Myometrial cell (primary cell): ENCODE results near the gene UBL5. TPM values are rescaled to one million over a fixed set of nuclear protein-coding genes. Genes with fewer than 3 reads are reported as not detected.

ENCODE experiments used
- total RNA-seq: library from RNA; depleted of rRNA; stranded (reverse); fragments of >200 nt; gene quantifications from 2 replicates; pipeline ENCODE4 v1.2.3, GENCODE V29; 2015

The UBL5 gene
- 682 and 785 TPM in 2 replicates for total RNA-seq

DNA sequence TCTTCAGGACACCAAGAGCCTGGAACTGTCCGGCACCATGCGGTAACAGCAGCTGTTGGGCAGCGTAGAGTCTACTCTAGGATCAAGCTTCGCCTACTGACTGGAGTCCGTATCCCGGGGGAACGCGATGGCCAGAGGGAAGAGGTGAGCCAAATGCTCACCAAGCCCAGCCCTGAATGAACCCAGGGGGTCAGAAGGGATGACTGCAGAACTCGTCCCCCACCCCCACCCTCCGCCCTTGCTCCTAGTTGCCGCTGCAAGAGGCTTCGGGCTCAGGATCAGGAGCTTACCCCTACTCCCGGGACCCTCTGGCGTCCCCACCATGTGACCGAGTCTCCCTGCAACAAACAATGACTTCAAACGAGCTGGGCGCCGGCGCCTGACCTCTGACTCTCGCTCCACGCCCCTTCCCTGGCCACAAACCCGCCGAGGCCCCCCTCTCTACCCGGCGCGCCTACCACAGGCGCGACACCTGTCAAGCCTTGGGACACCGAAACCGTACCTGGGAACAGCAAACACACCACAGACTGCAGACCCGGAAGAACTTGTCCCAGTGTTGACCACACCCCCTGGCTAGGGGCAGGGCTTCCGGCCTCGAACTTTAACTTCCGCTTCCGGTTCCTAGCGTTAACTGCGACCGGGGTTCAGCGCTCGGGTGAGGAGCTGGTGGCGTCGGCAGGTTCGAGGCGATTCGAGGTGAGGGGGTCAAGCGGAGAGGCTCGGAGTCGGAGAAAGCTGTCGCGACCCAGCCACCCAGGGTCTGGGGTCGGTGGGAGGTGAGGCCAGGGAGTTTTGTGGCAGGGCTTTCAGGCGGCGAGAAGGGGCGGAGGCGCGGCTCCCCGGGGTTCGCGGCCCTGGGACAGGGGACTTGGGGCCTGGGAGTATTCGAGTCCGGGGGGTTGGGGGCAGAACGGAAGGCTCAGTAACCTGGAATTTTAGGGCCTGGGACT is at the start of gene UBL5:
UBL5 (plus strand) TSS at position 630 of the 950 bp plus-strand sequence. CDS start 420 bp downstream, outside the sequence.

GRCh38 chr19:9818734-9819595 is 8.8 kb upstream of the UBL5 start, which contains the start of gene FBXL12:
TSS of gene FBXL12 (minus strand) at chr19:9819079. CDS start at chr19:9818813, 266 bp downstream.

DNA sequence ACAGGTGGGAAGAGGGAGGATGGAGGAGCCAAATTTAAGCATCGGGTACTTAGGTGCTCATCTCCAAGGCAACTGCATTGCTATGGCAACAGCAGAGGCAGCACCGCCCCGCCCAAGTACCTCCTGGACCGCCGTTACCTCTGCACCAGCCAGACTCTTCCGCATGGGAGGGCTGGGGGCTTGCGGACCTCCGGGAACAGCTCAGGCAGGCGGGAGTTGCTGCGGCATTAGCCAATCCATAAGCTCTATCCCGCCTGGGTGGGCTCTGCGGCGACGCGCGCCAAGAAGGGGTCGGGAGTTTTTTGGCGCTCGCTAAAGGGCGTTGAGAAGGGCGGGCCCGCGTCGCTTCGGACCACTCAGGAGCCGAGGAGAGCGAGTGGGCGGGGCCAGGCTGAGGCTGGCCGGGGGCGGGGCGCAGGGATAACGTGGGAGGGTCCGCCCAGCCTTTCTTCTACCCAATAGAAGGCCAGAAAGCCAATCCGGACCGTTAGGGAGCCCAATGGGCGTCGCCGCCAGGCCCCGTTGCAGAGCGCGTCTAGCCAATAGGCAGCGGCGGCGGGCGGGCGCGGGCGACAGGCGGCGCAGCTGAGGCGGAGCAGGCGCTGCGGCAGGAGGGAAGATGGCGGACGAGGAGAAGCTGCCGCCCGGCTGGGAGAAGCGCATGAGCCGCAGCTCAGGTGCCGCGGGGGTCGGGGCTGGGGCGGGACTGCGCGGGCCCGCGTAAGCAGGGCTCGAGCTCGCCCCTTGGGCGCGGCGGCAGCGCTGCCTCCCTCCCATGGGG is 7.2 kb downstream of the UBL5 start, which contains the start of gene PIN1:
PIN1 (plus strand) TSS at position 593 of the 781 bp plus-strand sequence; CDS start at position 620, 27 bp downstream.

Other genes with a start within 250 kb of the UBL5 start
- gene ZNF121, start 243.4 kb upstream of the UBL5 start, total RNA-seq, result 13.8 and 17.4 TPM in 2 replicates
- gene ZNF561, start 206.7 kb upstream of the UBL5 start, total RNA-seq, result 12.2 and 13.0 TPM in 2 replicates
- 7.2 and 14.7 TPM in 2 replicates for gene ZNF562, start 152.8 kb upstream of the UBL5 start, total RNA-seq
- gene ZNF846, start 59.2 kb upstream of the UBL5 start, total RNA-seq, result 0.58 and 12.1 TPM in 2 replicates
- gene FBXL12, start 8.8 kb upstream of the UBL5 start, total RNA-seq, result 26.2 and 27.7 TPM in 2 replicates
- gene PIN1, start 7.4 kb downstream of the UBL5 start, total RNA-seq, result 158 and 163 TPM in 2 replicates
- gene OLFM2, start 108.6 kb downstream of the UBL5 start, total RNA-seq, result not detected in 2 replicates
- gene COL5A3, start 182.6 kb downstream of the UBL5 start, total RNA-seq, result 0.29 and 0.53 TPM in 2 replicates
- not detected in 2 replicates for gene RDH8, start 185.6 kb downstream of the UBL5 start, total RNA-seq